Mucosa of descending colon (tissue), 3 donors: Measurements from ENCODE around the gene FSTL4. TPM values are rescaled to one million over a fixed set of nuclear protein-coding genes. Genes with fewer than 3 reads are reported as not detected.

ENCODE experiments used
- ATAC-seq: fragments of 200-7000 bp; cut with Tn5 transposase; one replicate; pipeline ENCODE4 v1.9.1; 2020; ENCODE audit warnings: mild to moderate bottlenecking, moderate library complexity
- DNase-seq, 3 donors: peaks; one replicate each; pipeline ENCODE4 v3.0.0-alpha.2; 2020
- H3K36me3 ChIP-seq: fragments of 200-600 bp; one replicate; pipeline ENCODE4 v1.8.0; 2021; ENCODE audit warnings: low read depth, mild to moderate bottlenecking
- H3K4me1 ChIP-seq: fragments of 200-600 bp; one replicate; pipeline ENCODE4 v1.8.0; 2021; ENCODE audit warnings: low read depth, mild to moderate bottlenecking
- H3K4me3 ChIP-seq: fragments of 200-600 bp; one replicate; pipeline ENCODE4 v1.8.0; 2021; ENCODE audit warnings: mild to moderate bottlenecking
- H3K9me3 ChIP-seq: fragments of 200-600 bp; one replicate; pipeline ENCODE4 v1.8.0; 2021; ENCODE audit warnings: mild to moderate bottlenecking
- intact Hi-C, 2 donors: fragments of 100-400 bp; cut with DNase I in 1 of 2; cut with micrococcal nuclease in 1 of 2; formaldehyde crosslinking; loops; one replicate each; pipeline versions ENCODE4 v1.11.0 to v1.11.1; 2022; cut with DNase I, micrococcal nuclease
- total RNA-seq, 3 donors: library from RNA; stranded (reverse); fragmentation: NEBNext Ultra II Directional in 2 of 3; extraction: Animal tissue kit (Norgen Biotek cat#: 25700) in 2 of 3; gene quantifications; one replicate each; pipeline versions ENCODE4 v1.2.1 to v1.2.4, GENCODE V29; 2021 to 2023
- TF ChIP-seq, protein P1 (sequence below): fragments of 200-600 bp; IDR thresholded peaks from one replicate; pipeline ENCODE4 v1.8.0; 2022; ENCODE audit warnings: antibody characterized with exemption, mild to moderate bottlenecking
- donor health status: DM: no; HTN: no; CAD: no; lungs with moderate emphysema.
- donor health status: DM: no; HTN: no; CAD: no.
- donor health status: DM: no; HTN: yes; CAD: no.

The FSTL4 gene
- total RNA-seq, 3 donors from 2014 or later, result 0.29 to 0.77 (median 0.57) TPM

DNA sequence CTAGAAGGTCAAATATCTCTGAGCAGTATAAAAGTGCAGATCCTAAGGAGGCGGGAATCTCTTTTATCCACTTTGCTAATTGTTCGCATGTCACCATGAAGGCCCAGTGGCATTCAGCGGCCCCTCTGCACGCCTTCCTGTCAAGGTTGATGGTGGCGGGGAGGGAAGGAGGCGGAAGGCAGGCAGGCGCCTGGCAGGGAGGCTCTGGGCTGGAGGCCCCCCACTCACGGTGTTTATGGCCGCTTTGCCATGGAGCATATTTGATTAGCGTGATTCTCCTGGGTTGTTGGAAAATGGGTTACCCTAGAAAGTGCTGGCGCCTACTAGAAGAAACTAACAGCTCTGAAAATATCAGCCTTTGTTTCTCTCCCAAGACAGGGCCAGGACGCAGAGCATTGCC is 209.6 kb downstream of the FSTL4 start:
- Histone ChIP-seq H3K4me3 (no peak overlapping the region), H3K9me3 (no peaks in the 10 kb centered on the region), H3K36me3 (no peaks in the 10 kb centered on the region), H3K4me1 (no peaks in the 10 kb centered on the region)
- TF ChIP-seq, protein P1, sequence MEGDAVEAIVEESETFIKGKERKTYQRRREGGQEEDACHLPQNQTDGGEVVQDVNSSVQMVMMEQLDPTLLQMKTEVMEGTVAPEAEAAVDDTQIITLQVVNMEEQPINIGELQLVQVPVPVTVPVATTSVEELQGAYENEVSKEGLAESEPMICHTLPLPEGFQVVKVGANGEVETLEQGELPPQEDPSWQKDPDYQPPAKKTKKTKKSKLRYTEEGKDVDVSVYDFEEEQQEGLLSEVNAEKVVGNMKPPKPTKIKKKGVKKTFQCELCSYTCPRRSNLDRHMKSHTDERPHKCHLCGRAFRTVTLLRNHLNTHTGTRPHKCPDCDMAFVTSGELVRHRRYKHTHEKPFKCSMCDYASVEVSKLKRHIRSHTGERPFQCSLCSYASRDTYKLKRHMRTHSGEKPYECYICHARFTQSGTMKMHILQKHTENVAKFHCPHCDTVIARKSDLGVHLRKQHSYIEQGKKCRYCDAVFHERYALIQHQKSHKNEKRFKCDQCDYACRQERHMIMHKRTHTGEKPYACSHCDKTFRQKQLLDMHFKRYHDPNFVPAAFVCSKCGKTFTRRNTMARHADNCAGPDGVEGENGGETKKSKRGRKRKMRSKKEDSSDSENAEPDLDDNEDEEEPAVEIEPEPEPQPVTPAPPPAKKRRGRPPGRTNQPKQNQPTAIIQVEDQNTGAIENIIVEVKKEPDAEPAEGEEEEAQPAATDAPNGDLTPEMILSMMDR, result no peak
- ATAC-seq, result no peak
- DNase-seq, result no peak
- intact Hi-C loops, result no loop called here

DNA sequence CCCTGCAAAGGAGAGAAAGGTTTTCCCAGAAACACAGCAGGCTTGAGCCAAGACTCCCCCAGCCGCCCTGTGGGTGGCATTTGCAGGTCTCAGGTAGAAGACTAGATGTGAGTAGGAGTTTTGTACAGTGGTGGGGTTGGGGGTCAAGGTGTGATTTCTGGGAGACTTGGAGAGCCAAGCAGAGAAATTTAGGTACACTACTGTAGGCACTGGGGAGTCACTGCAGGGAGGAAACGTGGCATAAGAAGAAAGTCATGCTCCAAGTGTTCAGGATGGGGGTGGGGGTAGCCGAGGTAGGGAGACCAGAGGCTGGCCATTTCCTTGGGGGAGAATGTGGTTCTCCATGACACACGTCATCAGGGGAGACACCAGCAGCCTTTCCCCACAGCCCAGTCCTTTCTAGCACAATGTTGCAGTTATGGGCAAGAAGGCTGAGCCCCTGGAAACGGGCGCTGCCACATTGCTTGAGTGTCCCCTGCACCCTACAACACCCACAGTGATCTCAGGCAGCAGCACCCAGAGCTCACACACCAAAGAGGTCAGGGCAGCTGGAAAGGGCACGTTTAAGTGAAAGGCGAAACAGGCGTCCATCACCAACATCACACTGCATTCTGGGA is 210.5 kb downstream of the FSTL4 start:
- no peaks in the 10 kb centered on the region for H3K36me3 ChIP-seq
- intact Hi-C loops, result no loop called here
- H3K4me1 ChIP-seq, result no peaks in the 10 kb centered on the region
- no peak for ATAC-seq
- no peak for DNase-seq
- H3K9me3 ChIP-seq, result no peaks in the 10 kb centered on the region
- no peak overlapping the region for H3K4me3 ChIP-seq
- TF ChIP-seq, protein P1, result no peak

DNA sequence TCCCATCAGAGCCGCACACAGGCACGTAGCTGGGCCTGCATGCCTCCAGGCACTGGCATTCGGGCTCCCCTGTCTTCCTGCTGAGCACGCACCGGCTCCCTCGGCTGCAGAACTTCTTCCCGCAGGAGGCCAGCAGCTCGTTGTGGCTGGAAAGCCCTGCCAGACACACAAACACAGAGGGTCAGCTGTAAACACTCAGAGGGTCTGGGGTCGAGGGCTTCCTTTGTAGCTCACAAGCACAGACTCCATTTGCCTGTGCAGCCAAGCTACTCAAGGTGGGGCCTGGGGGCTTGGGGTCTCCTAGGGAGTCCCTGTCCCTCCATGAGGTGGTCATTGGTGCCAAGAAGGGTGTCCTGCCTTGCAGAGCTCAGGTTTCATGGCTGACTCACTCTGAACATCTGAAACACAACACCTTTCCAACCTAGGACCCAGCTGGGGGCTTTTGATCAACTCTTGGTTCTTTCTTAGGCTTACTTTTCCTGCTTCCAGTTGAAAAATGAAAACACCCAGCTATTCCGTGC is 211.4 kb downstream of the FSTL4 start:
- Histone ChIP-seq H3K4me1 (no peaks in the 10 kb centered on the region), H3K4me3 (no peak overlapping the region), H3K9me3 (no peaks in the 10 kb centered on the region), H3K36me3 (no peaks in the 10 kb centered on the region)
- ATAC-seq, result no peak
- intact Hi-C loops, result no loop called here
- TF ChIP-seq, protein P1, result no peak
- DNase-seq, result no peak

DNA sequence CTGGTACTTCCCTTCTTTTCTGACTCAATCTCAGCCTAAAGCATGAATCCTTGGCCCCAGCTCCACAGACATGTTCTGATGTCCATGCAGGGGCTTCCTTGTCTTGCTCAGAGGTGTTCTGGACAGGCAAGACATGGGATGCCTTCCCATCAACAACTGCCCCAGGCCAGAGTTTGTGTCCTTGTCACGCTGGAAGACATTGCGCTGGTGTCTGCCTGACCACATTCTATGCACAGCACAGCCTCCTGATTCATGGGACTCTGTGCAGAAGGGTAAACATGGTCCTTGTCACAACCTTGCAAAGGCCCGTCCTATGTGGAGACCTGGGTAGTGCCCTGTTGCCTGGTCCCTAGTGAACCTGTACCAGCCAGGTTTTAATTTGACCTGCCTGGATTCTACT is 212.2 kb downstream of the FSTL4 start:
- H3K4me3 ChIP-seq, result no peak overlapping the region
- DNase-seq, result no peak
- no peaks in the 10 kb centered on the region for H3K36me3 ChIP-seq
- no peaks in the 10 kb centered on the region for H3K9me3 ChIP-seq
- H3K4me1 ChIP-seq, result no peaks in the 10 kb centered on the region
- TF ChIP-seq, protein P1, result no peak
- ATAC-seq, result no peak
- intact Hi-C loops, result no loop called here

DNA sequence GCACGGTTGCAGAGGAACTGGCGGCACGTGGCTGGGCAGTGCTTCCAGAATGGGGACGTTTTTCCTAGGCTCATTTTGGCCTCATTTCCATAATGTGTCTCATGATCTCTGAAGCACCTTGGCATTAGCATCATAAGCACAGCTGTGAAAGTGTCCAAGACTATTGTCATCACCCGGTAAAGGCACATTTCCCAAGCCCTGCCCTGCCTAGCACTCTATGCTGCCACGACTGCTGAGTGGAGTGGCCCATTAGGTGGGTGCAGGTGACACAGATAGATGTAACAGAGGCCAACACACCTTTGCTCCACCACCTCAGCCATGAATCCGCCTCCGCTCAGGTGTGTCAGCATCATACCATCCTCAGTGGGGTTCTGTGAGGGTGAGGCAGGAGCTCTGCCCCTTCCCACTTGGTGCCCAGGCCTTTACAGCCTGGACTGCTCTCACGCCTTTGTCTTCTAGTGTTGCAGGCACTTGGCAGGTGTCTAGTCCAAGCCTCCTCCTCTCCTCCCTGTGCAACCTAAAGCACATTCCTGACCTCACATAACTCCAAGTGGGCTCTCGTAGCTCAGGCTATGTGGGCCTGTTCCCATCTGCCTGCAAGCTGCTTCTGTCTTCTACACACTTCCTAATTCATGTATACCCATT is 213.0 kb downstream of the FSTL4 start:
- ATAC-seq, result no peak
- Histone ChIP-seq H3K9me3 (no peaks in the 10 kb centered on the region), H3K4me3 (no peak overlapping the region), H3K36me3 (no peaks in the 10 kb centered on the region), H3K4me1 (no peaks in the 10 kb centered on the region)
- intact Hi-C loops, result no loop called here
- TF ChIP-seq, protein P1, result no peak
- no peak for DNase-seq
